Stimulated activated CD4-positive, alpha-beta T cell treated with anti-CD3 and anti-CD28 coated beads, Interleukin-2, amount 100 ng/mL, for 48 hours (primary cell): ENCODE results near the gene CDHR5.

Experiments used
- DNase-seq, 2 donors: peaks; one replicate each; pipeline ENCODE4 v3.0.0-alpha.2; 2020

Gene CDHR5

DNA sequence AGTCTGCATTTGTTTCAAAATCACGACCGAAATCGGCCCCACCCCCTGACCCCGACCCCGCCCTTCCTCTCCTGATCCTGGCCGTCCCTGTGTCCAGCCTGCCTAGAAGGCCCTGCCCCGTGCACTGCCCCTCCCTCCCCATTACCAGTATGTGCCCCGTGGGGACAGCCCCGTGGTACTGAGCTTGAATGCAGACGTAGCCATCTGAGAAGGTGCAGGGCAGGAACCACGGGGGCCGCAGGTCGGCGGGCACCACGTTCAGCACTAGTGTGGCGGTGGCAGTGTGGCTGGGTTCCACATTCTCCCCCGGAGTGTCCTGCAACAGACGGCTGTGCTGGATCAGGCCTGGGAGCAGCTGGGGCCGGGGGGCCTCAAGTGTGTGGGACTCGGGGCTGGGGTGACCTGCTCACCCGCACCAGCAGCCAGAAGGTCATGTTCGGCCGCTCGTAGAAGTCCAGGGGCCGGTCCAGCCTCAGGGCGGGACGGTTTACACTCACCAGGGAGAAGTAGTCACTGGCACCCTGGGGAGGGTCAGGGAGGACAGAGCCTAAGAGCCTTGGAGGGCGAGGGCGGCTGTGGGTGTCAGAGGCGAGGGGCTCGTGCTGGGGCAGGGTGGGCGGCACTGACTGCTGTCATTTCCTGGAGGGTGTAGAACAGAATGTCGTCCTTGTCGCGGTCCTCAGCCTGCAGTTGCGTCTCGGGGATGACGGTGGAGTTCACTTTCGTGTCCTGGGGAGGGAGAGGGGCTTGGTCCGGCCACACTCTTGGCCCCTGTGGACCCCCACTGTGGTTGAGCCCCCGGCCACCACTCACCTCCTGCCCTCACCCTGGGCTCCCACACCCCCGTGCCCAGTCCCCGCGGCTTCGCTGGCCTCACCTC, 3.6 kb downstream of the CDHR5 start:
- DNase-seq, result no peak

- no peak for DNase-seq
Observed at GRCh38 chr11:620201-620600, 4.6 kb downstream of the CDHR5 start.

- DNase-seq, result no peak
Observed at GRCh38 chr11:619628-620050, 5.1 kb downstream of the CDHR5 start.

GRCh38 chr11:618856-619627, 5.7 kb downstream of the CDHR5 start:
- no peak for DNase-seq

DNA sequence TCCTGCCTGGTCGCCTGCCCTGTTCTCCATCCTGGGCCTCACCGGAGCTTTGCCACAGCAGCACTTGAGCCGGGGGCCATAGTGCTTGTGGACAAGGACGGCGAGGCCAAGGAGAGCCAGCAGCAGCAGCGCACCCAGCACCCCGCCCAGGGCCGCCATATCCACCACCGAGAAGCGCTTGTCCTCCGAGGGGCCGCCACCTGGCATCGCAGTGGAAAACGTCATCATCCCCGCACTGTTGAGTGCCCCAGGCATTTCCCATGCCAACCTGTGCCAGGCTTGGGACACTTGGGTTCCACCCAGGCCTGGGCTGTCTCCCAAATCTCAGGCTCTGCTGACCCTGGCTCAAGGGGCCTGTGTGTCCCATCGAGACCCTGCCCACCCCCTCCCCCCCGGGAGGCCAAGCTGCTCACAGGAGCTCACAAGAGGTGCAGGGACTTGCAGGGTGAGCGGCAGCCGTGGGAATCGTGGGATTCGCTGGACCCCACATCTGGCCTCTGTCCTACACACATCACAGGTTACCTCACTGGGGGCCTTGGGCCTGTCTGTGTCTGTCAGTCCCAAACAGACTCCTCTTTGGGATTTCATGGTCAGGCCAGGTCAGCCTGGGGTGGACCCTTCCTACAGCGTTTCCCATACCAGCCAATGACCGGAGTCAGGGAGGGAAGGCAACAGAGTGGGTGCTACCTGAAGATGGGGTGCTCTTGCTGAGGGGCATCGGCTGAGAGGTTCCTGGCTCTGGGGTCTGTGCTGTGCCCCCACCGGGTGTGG, 6.7 kb downstream of the CDHR5 start:
- no peak for DNase-seq

DNA sequence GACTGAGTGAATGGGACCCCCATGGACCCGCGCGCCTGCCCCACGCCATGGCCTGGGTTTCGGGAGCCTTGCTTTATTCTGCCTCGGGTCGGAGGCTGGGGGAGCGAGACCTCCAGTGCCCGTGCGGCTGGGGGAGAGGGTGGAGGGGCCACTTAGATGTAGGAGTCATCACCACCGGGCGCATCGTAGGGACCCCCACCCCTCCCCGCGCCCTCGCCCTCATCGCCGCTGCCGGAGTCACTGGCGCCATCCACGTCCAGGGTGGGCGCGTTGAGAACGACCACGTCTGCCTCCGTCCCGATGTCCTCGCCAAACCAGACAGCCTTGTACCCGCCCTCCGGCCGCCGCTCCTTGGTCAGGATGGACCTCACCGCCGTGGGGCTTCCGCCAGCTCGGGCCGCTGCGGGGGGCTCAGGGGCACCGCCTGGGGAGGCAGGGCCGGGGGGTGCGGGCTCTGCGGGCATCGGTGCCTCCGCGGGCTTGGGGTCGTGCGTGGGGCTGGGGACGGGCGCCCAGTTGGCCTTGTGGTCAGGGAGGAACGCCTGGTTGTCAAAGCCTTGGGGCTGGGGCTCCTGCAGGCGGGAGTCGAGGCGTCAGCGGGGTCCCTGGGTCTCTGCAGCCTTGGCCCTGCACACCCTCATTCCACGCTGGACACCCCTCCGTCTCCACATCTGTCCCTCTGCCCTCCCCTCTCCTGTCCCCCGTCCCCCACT, 7.4 kb downstream of the CDHR5 start:
- no peak for DNase-seq

- no peak for DNase-seq
Observed at GRCh38 chr11:616320-617198, 8.2 kb downstream of the CDHR5 start.

DNA sequence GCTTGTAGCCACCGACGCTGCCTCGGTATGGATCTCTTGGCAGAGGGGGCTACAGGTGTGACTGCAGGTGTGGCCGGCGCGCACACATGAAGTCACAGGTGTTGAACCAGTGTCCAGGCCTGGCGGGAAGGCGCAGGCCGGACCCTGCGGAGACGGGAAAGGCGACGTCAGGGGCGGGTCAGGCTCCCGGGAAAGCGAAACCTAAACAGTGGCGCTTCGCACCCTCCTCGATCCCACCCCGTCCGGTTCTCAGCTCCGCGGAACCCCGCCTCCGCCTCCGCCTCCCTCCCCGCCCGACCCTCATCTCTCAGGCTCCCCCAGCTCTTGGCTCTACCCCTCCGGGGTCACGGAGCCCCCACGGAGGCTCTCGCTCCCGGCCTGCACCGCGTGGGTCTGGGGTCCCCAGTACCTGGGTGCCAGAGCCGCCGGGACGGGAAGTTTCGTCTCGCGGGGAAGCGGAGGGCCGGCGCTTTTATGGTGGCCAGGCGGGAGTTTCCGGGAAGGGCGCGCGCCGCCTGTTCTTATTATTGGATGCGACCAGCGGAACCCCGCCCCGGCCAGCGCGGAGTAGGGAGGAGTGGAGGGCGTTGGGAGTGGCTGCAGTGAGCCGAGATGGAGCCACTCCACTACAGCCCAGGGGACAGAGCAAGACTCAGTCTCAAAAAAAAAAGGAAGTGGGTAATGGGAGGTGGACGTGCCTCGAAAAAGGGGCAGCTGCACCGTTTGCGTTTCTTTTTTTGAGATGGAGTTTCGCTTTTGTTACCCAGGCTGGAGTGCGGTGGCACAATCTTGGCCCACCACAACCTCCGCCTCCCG, 9.0 kb downstream of the CDHR5 start, which contains the start of gene IRF7:
TSS of gene IRF7 (minus strand) at position 447 of the 816 bp plus-strand sequence. CDS start 586 bp downstream, outside the sequence.
- DNase-seq, result peak; percentile 78 to 81

DNA sequence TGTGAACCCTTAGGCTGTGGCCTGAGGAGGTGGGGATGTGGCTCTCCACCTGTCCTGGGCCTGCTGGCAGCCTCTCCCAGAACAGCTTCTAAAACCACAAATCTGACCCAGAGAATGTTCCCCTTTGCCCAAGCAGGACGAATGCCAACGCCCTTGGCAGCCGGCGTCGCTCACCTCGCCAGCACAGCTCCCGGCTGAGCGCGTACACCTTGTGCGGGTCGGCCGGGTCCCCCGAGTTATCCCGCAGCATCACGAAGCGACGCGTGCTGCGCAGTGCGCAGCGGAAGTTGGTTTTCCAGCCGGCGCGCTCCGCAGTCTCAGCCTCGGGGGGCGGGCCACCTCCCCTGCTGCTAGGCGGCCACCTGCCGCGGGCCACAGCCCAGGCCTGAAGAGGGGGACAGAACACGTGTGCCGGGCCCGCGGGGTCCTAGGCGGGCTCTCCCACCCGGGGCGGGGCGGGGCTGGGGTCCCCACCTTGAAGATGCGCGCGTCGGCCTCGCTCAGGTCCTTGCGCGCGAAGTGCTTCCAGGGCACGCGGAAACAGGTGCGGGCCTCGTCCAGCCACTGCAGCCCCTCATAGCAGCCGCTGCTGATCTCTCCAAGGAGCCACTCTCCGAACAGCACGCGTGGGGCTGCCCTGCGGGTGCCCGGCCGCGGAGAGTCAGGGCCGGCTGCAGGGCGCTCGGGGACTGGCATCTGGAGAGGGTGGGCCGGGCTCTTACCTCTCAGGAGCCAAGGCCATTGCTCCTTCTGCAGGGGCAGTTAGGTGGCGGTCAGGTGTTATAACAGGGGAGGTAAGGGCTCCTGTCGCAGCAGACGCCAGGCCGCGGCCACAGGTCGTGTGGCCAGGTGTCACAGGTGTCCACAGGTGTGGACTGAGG, 9.9 kb downstream of the CDHR5 start:
- DNase-seq, result no peak

- DNase-seq, result no peak
Observed at GRCh38 chr11:614021-614622, 10.6 kb downstream of the CDHR5 start.

GRCh38 chr11:613369-613968, 11.3 kb downstream of the CDHR5 start:
- peak; percentile 70 to 80 for DNase-seq

GRCh38 chr11:612961-613300, 11.8 kb downstream of the CDHR5 start:
- DNase-seq, result no peak

- DNase-seq, result no peak
Observed at GRCh38 chr11:612201-612960, 12.4 kb downstream of the CDHR5 start.

DNA sequence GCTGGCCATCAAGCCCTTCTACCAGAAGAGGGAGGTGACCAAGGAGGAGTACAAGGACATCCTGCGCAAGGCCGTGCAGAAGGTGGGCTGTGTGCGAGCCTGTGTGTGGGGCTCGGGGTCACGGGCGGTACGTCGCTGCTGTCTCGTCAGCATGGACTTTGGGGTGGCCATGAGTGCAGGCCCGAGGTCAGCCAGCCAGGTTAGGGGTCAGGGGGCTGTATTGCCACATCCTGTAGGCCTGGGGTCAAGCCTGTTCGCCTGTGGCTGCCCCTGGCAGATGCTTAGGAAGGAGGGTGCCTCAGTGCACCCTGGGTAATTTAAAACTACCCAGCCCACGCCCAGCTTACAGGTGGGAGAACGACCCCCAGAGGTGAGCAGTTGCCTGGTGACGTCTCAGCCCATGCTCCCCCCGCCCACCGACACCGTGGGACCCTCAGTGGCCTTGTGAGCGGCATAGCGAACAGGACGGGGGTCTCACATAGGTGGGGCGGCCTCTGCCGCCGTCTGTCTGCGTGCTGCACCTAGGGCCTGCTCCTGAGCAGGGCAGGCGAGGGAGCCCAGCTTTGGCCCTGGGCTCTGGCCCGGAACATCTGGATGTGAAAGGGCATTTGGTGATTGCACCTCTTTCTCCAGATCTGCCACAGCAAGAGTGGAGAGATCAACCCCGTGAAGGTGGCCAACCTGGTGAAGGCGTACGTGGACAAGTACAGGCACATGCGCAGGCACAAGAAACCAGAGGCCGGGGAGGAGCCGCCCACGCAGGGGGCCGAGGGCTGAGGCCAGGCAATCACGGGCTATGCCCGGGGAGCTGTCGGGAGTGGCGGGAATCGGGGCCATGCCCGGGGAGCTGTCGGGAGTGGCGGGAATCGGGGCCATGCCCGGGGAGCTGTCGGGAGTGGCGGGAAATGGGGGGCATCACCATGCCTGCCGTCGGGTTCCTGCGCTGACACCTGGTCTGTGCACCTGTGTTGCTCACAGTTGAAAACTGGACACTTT, 13.5 kb downstream of the CDHR5 start:
- DNase-seq, result no peak

DNA sequence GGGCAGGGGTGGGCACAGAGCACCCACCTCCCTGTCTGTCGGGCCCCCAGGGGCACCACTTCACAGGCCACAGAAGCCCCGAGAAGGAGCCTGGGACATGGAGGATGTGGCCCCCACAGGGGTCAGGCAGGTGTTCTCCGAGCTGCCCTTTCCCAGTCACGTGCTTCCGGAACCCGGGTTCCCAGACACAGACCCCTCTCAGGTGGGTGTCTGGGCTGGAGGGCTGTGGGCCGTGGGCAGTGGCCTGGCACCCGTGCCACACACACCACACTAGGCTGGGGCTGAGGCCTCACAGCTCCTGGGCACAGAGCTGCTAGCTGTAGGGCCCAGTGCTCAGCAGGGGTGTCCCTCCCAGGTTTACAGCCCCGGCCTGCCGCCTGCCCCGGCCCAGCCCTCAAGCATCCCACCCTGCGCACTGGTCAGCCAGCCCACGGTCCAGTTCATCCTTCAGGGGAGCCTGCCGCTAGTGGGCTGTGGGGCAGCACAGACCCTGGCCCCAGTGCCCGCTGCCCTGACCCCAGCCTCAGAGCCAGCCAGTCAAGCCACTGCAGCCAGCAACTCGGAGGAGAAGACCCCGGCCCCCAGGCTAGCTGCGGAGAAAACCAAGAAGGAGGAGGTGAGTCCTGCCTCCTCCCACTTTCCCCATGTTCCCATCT, 14.5 kb downstream of the CDHR5 start:
- no peak for DNase-seq

DNA sequence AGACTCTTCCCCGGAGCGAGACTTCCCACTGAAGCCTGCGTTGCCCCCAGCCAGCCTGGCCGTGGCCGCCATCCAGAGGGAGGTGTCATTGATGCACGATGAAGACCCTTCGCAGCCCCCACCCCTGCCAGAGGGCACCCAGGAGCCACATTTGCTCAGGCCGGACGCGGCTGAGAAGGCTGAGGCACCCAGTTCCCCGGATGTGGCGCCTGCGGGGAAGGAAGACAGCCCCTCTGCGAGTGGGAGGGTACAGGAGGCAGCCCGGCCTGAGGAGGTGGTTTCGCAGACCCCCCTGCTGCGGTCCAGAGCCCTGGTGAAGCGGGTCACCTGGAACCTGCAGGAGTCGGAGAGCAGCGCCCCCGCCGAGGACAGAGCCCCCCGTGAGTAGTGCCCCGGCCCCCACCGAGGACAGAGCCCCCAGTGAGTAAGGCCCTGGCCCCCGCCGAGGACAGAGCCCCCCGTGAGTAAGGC, 15.4 kb downstream of the CDHR5 start:
- no peak for DNase-seq
